Smooth muscle cell (in vitro differentiated cells): ENCODE data around the gene ZNF324. TPM values are rescaled to one million over a fixed set of nuclear protein-coding genes. Genes with fewer than 3 reads are reported as not detected.
A peak's percentile ranks its signal among the peaks of the same experiment; 100 is the strongest.

Experiments used
- DNase-seq: peaks from one replicate; lab custom pipeline; 2025; ENCODE audit not compliant: unreplicated experiment; lab: John Stamatoyannopoulos, UW
- H2AFZ ChIP-seq: fragments of 200-600 bp; sonication (generic); 2 replicates; pipeline ENCODE4 v1.6.0; 2016; ENCODE audit warnings: antibody characterized with exemption, low read depth, mild to moderate bottlenecking
- H3F3A ChIP-seq: fragments of 200-600 bp; sonication (generic); 2 replicates; pipeline ENCODE4 v1.6.0; 2017; ENCODE audit warnings: antibody characterized with exemption, low read depth
- H3K27ac ChIP-seq: fragments of 200-600 bp; sonication (generic); 2 replicates; pipeline ENCODE4 v1.5.1; 2016; ENCODE audit warnings: low read depth, mild to moderate bottlenecking
- H3K27me3 ChIP-seq: fragments of 200-600 bp; sonication (generic); 2 replicates; pipeline ENCODE4 v1.6.1; 2016; ENCODE audit warnings: low read depth, mild to moderate bottlenecking
- H3K36me3 ChIP-seq: fragments of 200-600 bp; sonication (generic); 2 replicates; pipeline ENCODE4 v1.5.1; 2016; ENCODE audit warnings: low read depth
- H3K4me1 ChIP-seq: fragments of 200-600 bp; sonication (generic); 2 replicates; pipeline ENCODE4 v1.5.1; 2016; ENCODE audit warnings: low read depth
- H3K4me2 ChIP-seq: fragments of 200-600 bp; sonication (generic); 2 replicates; pipeline ENCODE4 v1.6.0; 2016; ENCODE audit warnings: mild to moderate bottlenecking
- H3K4me3 ChIP-seq: fragments of 200-600 bp; sonication (generic); 2 replicates; pipeline ENCODE4 v1.5.1; 2016; ENCODE audit warnings: mild to moderate bottlenecking
- H3K79me2 ChIP-seq: fragments of 200-600 bp; sonication (generic); 2 replicates; pipeline ENCODE4 v1.6.0; 2016; ENCODE audit warnings: low read depth, mild to moderate bottlenecking
- H3K9ac ChIP-seq: fragments of 200-600 bp; sonication (generic); 2 replicates; pipeline ENCODE4 v1.6.0; 2016; ENCODE audit warnings: low read depth
- H3K9me3 ChIP-seq: fragments of 200-600 bp; sonication (generic); replicated peaks from 2 replicates; pipeline ENCODE4 v1.5.1; 2016; ENCODE audit warnings: low read depth
- H4K20me1 ChIP-seq: fragments of 200-600 bp; sonication (generic); 2 replicates; pipeline ENCODE4 v1.6.0; 2016; ENCODE audit warnings: low read depth
- WGBS: methylation state at CpG from one replicate; pipeline ENCODE4 v1.1.7; 2016; ENCODE audit warnings: low lambda C conversion rate; 5-methylcytosine and 5-hydroxymethylcytosine counted together
- polyA plus RNA-seq: library from polyadenylated mRNA; unstranded; fragments of >200 nt; fragmentation: Nextera tagmentation; extraction: Ambion mirVana; gene quantifications from 2 replicates; pipeline ENCODE4 v1.2.1, GENCODE V29; 2016
- total RNA-seq: library from RNA; depleted of rRNA; stranded (reverse); fragments of >200 nt; gene quantifications from 2 replicates; pipeline ENCODE4 v1.2.3, GENCODE V29; 2014
- TF ChIP-seq, protein P1 (sequence below): fragments of 200-600 bp; sonication (generic); IDR thresholded peaks from 2 replicates; pipeline ENCODE4 v1.5.1; 2017; ENCODE audit warnings: borderline replicate concordance, mild to moderate bottlenecking, antibody characterized with exemption; ENCODE audit not compliant: insufficient read depth, poor library complexity, severe bottlenecking

The ZNF324 gene
- total and polyA plus RNA-seq, 2 experiments from 2014 or later, result 8.8 to 10.2 TPM

DNA sequence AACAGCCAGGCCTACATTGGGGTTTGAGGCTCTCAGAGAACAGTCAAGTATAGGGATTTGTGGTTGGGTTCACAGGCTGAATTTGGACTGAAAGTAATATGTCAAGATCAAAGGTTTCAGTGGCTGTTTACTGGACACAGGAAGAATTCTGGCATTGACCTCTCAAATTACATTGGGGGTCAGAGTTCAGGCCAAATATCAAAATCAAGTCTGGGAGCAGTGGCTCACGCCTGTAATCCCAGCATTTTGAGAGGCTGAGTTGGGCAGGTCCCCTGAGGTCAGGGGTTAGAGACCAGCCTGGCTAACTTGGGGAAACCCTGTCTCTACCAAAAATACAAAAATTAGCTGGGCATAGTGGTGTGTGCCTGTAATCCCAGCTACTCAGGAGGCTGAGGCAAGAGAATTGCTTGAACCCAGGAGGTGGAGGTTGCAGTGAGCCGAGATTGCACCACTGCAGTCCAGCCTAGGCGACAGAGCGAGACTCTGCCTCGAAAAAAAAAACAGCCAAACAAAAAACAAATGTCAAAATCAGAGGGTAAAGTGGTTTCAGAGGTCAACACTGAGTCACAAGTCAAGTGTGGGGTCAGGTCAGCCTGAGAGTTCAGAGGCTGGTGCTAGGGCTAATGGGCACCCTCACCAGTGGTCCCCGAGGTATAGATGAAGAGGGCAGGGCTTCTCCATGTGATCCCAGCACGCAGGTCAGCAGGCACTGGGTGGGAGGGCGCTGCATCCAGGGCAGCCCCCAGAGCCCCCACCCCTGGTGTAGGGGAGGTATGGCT is 43.4 kb downstream of the ZNF324 start:
- DNase-seq, result no peak
- Histone ChIP-seq H3K9me3 (no peaks in the 10 kb centered on the region), H3K4me3 (no peak overlapping the region), H3K27ac (no peak overlapping the region), H3K27me3 (no peaks in the 10 kb centered on the region), H4K20me1 (no peaks in the 10 kb centered on the region), H3K4me1 (no peaks in the 10 kb centered on the region), H3K4me2 (no peak overlapping the region), H3K79me2 (peaks cover 10% of the 10 kb centered on the region), H3K9ac (no peak overlapping the region), H2AFZ (no peak overlapping the region), H3F3A (no peaks in the 10 kb centered on the region), H3K36me3 (no peaks in the 10 kb centered on the region)
- WGBS, result 90% methylated on average over 8 of the region's 8 CpGs
- TF ChIP-seq, protein P1, sequence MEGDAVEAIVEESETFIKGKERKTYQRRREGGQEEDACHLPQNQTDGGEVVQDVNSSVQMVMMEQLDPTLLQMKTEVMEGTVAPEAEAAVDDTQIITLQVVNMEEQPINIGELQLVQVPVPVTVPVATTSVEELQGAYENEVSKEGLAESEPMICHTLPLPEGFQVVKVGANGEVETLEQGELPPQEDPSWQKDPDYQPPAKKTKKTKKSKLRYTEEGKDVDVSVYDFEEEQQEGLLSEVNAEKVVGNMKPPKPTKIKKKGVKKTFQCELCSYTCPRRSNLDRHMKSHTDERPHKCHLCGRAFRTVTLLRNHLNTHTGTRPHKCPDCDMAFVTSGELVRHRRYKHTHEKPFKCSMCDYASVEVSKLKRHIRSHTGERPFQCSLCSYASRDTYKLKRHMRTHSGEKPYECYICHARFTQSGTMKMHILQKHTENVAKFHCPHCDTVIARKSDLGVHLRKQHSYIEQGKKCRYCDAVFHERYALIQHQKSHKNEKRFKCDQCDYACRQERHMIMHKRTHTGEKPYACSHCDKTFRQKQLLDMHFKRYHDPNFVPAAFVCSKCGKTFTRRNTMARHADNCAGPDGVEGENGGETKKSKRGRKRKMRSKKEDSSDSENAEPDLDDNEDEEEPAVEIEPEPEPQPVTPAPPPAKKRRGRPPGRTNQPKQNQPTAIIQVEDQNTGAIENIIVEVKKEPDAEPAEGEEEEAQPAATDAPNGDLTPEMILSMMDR, result no peak

DNA sequence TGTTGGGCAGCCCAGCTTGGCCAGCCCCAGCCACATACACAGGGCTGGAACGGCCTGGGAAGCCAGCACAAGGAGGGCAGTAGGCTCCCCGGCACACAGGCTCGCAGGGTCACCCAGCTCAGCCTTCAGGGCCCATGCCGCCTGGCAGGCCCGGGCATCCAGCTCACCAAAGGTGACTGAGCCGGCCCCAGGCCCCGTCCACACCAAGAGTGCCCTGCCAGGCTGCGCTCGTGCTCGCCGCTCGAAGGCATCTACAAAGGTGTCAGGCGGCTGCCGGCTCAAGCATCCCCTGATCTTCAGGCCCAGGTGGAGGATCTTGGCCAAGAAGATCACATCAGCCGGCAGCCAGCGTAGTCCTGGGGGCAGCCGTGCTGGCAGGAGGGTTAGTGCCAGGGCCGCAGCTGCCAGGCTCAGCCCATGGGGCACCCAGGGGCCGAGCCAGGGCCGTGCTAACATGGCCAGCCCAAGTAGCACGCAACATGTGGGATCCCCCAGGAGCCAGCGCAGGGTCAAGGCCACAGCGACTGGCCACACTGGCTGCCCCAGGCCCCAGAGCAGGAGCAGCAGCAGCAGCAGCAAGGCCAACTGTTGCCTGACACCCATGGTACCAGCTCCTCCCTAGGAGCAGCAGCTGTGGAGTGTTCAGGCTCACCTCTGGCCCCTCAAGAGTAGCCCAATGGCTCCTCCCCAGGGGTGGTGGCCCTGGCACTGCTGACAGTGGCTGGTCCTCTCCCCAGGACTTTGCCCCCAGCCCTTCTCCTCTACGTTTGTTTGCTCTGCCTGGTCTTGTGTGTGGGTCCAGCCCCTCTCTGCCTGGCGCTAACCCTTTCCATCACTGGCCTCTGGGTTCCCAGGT is 44.7 kb downstream of the ZNF324 start, which contains the start of gene SLC27A5:
SLC27A5 (minus strand) TSS at position 640 of the 856 bp plus-strand sequence; CDS start at position 603, 37 bp downstream.
- Histone ChIP-seq H3K4me1 (no peaks in the 10 kb centered on the region), H3F3A (no peaks in the 10 kb centered on the region), H3K27ac (no peak within 1 kb of the TSS), H3K4me2 (no peak within 1 kb of the TSS), H3K4me3 (no peak within 1 kb of the TSS), H2AFZ (no peak within 1 kb of the TSS), H3K79me2 (peaks cover 23% of the 10 kb centered on the region), H4K20me1 (no peaks in the 10 kb centered on the region), H3K36me3 (no peaks in the 10 kb centered on the region), H3K9ac (no peak within 1 kb of the TSS), H3K9me3 (no peaks in the 10 kb centered on the region), H3K27me3 (no peaks in the 10 kb centered on the region)
- no peak for DNase-seq
- WGBS, result 96% methylated on average over 22 of the region's 25 CpGs
- TF ChIP-seq, protein P1, result no peak

DNA sequence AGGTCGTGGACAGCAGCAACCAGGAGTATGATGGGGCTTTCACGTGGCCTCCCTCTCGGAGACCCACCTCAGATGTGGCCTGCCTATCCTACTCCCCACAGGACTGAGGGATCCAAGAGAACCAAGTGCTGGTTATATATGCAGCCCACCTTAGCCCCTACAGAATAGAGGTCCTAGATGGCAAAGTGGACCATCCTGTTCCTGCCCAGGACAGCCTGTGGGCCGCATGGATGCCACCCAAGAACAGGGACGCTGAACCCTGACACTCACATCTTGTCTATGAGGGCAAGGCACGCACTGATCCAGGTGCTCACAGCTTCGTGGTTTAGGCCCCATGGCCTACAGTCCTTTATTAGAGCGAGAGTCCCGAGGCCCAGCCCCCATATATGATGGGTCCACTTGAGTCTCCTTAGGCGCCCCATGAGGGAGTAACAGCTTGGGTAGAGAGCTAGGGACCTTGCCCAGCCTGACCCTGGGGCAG is 46.4 kb downstream of the ZNF324 start:
- Histone ChIP-seq H3K4me2 (peak overlapping the region; percentile 87), H3K9me3 (no peaks in the 10 kb centered on the region), H3K79me2 (peaks cover 40% of the 10 kb centered on the region), H3K27me3 (no peaks in the 10 kb centered on the region), H3K4me1 (peaks cover 4% of the 10 kb centered on the region), H3K36me3 (no peaks in the 10 kb centered on the region), H2AFZ (no peak overlapping the region), H3F3A (no peaks in the 10 kb centered on the region), H4K20me1 (peaks cover 3% of the 10 kb centered on the region), H3K9ac (no peak overlapping the region), H3K4me3 (no peak overlapping the region), H3K27ac (peak overlapping the region; percentile 28)
- no peak for DNase-seq
- TF ChIP-seq, protein P1, result no peak
- 97% methylated on average over 10 of the region's 10 CpGs for WGBS
